ENCODE results near the gene EPS8.

The EPS8 gene

DNA sequence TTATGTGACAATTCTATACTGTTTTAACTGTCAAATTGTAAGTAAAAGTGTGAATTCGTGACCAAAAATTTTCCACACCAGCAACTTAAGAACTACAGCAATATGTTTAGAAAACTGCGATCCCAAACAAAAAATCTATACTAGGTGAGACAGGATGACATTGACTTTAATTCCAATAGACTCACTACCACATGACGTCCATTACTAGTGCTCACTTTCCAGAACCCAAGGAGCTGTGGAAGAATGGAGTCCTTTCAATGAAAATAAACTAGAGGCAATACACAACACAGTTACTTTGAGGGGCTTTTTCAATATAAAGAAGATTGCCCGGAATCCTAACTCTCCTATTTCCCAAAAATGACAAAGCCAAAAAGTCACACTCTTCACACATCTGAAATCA is 1.4 kb downstream of the EPS8 start:
- H3K4me3 ChIP-seq (ENCODE audit: low read depth, low read length) = no peak overlapping the region
- TF ChIP-seq, protein P1, sequence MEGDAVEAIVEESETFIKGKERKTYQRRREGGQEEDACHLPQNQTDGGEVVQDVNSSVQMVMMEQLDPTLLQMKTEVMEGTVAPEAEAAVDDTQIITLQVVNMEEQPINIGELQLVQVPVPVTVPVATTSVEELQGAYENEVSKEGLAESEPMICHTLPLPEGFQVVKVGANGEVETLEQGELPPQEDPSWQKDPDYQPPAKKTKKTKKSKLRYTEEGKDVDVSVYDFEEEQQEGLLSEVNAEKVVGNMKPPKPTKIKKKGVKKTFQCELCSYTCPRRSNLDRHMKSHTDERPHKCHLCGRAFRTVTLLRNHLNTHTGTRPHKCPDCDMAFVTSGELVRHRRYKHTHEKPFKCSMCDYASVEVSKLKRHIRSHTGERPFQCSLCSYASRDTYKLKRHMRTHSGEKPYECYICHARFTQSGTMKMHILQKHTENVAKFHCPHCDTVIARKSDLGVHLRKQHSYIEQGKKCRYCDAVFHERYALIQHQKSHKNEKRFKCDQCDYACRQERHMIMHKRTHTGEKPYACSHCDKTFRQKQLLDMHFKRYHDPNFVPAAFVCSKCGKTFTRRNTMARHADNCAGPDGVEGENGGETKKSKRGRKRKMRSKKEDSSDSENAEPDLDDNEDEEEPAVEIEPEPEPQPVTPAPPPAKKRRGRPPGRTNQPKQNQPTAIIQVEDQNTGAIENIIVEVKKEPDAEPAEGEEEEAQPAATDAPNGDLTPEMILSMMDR (IDR thresholded peaks at IDR 0.05; ENCODE audit: borderline replicate concordance, insufficient read depth, low read depth, low read length) = no peak

DNA sequence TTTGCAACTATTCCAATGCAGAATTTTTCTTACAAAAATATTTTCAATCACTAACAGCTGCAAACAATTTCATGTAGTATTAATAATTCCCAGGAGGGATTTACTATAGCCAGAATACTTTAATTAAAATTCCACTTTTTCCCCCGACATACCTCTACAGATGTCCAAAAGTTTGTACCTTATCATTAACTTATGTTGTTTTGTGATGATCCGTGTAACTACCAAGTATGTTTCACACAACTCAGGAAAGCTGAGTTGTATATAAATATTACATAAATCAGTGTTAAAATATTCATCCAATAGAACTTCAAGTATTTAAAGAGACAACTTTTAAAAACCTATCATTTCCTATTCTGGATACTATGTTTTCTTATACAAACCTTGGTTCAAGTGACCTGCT is 2.4 kb downstream of the EPS8 start:
- H3K4me3 ChIP-seq (ENCODE audit: low read depth, low read length) = no peak overlapping the region
- TF ChIP-seq, protein P1 (IDR thresholded peaks at IDR 0.05; ENCODE audit: borderline replicate concordance, insufficient read depth, low read depth, low read length) = no peak

DNA sequence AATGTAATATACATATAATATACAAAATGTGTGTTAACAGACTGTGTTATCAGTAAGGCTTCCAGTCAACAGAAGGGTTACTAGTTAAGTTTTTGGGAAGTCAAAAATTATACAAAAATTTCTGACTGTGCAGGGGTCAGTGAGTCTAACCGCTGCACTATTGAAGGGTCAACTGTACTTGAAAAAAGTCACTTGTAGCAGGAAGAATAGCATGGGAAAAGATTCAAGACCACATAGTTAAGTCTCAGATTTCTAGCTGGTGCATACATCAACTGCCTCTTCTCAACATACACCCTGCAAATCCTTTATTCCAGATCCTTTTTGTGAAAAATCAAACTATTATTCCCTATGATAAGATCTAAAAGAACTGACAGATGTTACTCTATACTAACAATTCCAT is 5.9 kb downstream of the EPS8 start:
- no peak overlapping the region for H3K4me3 ChIP-seq (ENCODE audit: low read depth, low read length)
- TF ChIP-seq, protein P1 (IDR thresholded peaks at IDR 0.05; ENCODE audit: borderline replicate concordance, insufficient read depth, low read depth, low read length) = no peak

DNA sequence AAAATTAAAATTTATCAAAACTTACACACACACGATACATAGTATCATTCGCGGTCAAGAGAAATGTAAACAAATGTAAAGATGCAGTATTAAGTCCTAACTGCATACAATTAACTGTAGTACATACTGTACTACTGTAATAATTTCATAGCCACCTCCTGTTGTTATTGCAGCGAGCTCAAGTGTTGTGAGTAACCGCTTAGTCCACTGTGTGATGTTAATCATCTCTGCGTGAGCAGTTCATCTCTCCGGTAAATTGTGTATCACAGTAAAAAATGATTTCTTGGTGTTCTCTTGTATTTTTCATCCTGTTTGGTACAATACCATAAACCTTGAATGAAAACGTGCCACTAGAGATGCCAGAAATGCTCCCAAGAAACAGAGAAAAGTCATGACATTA is 6.5 kb downstream of the EPS8 start:
- TF ChIP-seq, protein P1 (IDR thresholded peaks at IDR 0.05; ENCODE audit: borderline replicate concordance, insufficient read depth, low read depth, low read length) = no peak
- no peak overlapping the region for H3K4me3 ChIP-seq (ENCODE audit: low read depth, low read length)

DNA sequence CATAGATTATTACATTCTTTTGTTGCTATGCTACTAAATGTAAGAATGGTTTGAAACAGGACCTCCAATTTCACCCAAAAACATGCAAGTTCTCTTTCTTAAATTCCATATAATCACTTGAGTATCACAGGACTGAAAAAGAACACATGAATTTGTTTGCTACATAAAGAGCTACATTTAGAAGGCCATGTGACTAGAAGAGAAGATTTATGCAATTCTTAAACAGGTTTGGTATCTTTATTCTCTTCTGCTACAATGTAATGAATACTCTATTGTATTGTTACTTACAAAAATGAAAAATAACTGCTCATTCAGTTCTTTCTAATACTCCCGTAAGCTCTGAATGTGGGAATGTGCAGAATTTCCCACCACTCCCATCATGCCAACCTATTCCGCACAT is 9.3 kb downstream of the EPS8 start:
- TF ChIP-seq, protein P1 (IDR thresholded peaks at IDR 0.05; ENCODE audit: borderline replicate concordance, insufficient read depth, low read depth, low read length) = no peak
- H3K4me3 ChIP-seq (ENCODE audit: low read depth, low read length) = no peak overlapping the region

DNA sequence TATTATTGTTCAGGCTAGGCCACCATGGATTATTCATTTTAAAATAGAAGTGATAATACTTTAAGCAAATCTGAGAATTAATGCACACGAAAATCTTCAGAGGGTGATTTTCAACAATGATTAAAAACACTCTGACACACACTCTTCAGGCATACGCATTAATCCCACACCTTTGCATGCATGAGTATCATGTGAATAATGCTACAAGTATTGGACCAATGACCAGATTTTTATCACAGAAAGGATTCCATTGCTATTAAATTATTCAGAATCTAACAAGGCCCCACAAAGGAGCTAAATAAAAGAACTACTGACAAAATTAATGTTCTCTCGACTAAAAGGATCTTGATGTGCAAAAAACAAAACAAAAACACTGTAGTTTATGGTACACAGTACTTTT is 11.1 kb downstream of the EPS8 start:
- TF ChIP-seq, protein P1 (IDR thresholded peaks at IDR 0.05; ENCODE audit: borderline replicate concordance, insufficient read depth, low read depth, low read length) = no peak
- no peak overlapping the region for H3K4me3 ChIP-seq (ENCODE audit: low read depth, low read length)

DNA sequence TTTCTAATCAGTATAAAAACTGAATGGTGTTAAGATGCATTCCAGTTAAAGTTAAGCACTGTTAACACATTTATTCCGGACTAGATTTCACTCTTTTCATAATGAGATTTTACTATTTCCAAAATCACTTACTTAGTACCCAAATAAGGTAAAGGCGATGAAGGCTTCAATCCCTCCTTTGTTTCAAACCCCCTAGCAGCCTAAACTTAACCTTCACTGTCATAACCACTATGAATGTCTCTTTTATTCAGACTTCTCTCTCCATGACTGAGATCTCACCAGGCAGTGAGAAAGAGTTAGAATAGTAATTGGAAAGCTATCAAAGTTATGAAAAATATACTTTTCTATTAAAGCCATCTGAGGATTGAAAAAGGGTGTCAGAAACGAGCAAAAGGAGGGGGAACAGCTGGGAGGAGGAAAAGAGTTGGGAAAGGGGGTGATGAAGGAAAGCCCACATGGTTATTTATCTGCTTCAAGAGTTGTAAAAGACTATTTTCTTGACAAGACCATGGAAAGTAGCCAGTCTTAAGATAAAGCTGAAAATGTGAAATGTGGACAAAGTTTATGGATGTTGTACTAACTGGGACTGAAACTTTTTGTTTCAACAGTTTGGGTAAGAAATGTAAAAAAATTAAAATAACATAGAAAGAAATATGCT is 11.7 kb downstream of the EPS8 start:
- H3K4me3 ChIP-seq (ENCODE audit: low read depth, low read length) = no peak overlapping the region
- TF ChIP-seq, protein P1 (IDR thresholded peaks at IDR 0.05; ENCODE audit: borderline replicate concordance, insufficient read depth, low read depth, low read length) = no peak

Measured in GM12875 (cell line).